HG03103 (cell line): ENCODE data around the gene CELF6.

Experiments
- ATAC-seq: cut with Tn5 transposase; IDR thresholded peaks from one replicate; pipeline ENCODE4 v1.9.1; 2021; ENCODE audit warnings: low read depth; ENCODE audit not compliant: unreplicated experiment

The CELF6 gene

GRCh38 chr15:72272997-72273352 lies 47.0 kb downstream of the CELF6 start:
- no peak for ATAC-seq

- ATAC-seq = peak; percentile 96
These were observed 47.6 kb downstream of the CELF6 start, which contains the start of gene PARP6 for GRCh38 chr15:72272213-72272996. TSS of gene PARP6 (minus strand) at chr15:72272554. CDS start at chr15:72267477, 5,077 bp downstream.

GRCh38 chr15:72271895-72272212 lies 48.1 kb downstream of the CELF6 start:
- ATAC-seq = no peak

- ATAC-seq = no peak
These were observed 48.7 kb downstream of the CELF6 start for GRCh38 chr15:72271221-72271620.

GRCh38 chr15:72269739-72270138 lies 50.2 kb downstream of the CELF6 start:
- no peak for ATAC-seq

DNA sequence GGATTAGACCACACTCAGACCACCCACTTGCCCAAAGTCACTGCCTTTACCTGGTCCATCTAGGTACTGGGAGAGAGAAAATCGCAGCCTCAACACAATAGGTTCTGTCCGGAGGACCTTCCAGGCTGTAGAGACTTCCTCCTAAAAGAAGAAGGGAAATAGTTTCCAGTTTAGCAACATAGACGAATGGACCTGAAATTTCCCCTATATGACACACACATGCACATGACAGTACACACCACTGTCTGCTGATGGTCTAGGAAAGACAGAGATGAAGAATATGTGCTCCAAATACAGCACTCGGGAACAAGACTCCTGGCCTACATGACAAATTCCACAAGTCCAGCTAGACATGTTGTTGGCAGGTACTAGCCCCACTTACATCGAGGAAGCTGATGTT lies 54.9 kb downstream of the CELF6 start:
- ATAC-seq = no peak

GRCh38 chr15:72252663-72253299 lies 67.2 kb downstream of the CELF6 start:
- ATAC-seq = no peak

- ATAC-seq = no peak
These were observed 70.7 kb downstream of the CELF6 start for GRCh38 chr15:72249142-72249810.

DNA sequence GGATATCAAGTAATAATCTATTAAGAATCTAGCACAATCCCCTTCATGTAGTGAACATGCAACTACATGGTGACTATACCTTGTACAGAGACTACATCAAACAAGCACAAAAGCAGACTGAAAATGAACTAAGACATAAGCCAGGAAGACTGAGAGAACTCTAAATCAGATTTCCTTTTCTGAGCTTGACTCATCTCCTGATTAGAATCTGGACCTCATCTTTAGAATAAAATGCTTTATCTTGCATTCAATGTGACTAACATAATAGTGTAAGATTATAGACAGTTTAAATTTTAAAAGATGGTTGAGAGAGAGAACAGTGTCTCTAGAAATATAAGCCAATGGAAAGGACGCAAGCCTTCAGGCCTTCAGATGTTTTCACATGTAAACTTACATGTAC lies 71.4 kb downstream of the CELF6 start:
- ATAC-seq = no peak

DNA sequence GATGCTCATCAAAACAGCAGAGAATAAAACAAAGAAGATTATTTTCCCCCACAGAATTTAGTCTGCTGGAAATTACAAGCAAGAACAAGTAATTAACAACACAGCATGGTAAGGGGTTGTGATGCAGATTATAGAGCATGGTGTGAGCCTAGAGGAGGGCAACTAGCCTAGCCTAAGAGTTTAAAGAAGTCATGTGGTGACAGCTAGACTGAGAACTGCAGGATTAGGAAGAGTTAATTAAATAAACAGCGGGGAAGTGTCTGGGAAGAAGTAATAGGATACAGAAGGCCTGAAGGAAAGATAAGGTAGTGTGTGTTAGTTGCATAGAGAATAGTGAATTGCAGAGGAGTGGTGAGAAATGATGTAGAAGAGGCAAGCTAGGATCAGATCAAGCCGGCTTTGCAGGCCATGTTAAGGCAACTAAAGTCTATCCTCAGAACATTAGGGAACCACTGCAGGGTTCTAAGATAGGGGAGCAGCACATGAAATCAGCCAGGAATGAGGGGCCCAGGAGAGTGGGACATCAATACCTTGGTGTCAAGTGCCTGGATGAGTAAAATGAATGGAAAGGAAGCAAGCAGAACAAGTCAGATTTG lies 77.1 kb downstream of the CELF6 start:
- no peak for ATAC-seq

- ATAC-seq = no peak
These were observed 80.3 kb downstream of the CELF6 start for GRCh38 chr15:72239652-72240051.

- ATAC-seq = no peak
These were observed 81.4 kb downstream of the CELF6 start for GRCh38 chr15:72238586-72238985.

DNA sequence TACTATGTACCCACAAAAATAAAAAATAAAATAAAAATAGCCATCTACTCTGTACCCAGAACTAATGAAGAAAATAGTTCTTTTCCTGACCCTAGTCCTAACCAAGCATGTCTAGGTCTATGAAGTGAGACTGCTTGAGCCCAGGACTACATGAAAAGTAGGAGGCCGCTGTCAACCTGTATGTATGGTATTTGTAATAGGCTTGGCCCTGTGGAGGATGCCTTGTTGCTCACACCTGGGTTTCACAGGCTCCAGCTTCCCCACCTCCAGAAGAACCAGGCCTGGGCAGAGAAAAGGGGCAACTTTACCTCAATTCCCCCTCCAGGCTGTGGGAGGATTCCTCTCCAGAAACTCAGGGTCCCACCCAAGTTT lies 82.1 kb downstream of the CELF6 start:
- no peak for ATAC-seq

GRCh38 chr15:72237029-72237852 lies 82.7 kb downstream of the CELF6 start:
- peak; percentile 59 for ATAC-seq

DNA sequence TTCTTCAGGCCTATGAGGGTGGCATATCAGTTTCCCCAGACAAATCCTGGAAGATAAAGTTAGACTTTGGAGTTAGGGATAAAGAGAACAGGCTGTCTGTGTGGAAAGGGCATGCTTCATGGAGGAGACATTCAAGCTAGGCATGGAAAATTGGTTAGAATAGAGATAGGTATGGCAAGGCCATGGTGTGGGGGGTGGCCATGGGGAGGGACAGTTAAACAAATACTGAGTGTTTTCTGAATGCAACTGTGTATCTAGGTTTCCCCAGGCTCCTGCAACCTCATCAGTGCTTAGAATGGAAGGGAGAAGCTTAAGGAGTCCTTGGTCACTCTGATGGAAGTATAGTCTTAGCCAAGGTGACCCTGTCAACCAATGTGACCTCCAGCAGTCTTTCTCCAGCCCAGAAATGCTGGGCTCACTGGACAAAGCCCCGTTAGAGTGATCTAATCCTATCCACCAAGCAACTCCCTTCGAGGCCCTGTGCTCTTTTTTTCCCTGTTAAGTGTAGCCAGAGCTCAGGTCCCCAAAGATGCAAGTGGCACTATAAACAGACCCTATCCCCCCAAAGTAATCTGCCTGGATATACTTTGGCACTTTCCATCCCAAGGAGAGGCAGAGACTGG lies 83.5 kb downstream of the CELF6 start:
- no peak for ATAC-seq

DNA sequence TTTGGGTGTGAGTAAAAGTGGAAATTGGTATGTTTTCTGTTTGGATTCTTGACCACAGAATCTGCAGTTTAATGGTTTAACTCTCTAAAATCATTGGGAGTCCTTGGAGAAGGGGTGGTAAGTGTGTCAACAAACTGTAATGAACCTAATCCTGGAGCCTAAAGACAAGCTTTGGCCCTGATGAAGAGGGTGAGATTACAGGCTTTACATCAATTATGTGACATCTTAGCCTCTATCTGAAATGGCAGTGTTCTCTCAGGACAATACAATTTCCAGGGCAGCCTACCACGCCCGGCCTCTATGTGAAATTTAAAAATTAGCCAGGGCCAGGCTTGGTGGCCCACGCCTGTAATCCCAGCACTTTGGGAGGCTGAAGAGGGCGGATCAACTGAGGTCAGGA lies 84.7 kb downstream of the CELF6 start:
- no peak for ATAC-seq
